Choroid plexus epithelial cell (primary cell): ENCODE results near the gene SEMG1.

Experiments
- DNase-seq: peaks from one replicate; pipeline ENCODE4 v3.0.0-alpha.2; 2010; ENCODE audit warnings: low read depth
- H3K4me3 ChIP-seq: 2 replicates; pipeline ENCODE4 v1.5.1; 2011; ENCODE audit warnings: low read depth, mild to moderate bottlenecking, control low read depth, low read length, moderate library complexity
- TF ChIP-seq, protein P1 (sequence below): conservative IDR thresholded peaks from 2 replicates; pipeline ENCODE4 v1.5.1; 2011; ENCODE audit warnings: low read depth, mild to moderate bottlenecking, control low read depth, inconsistent platforms, low read length, moderate library complexity

The SEMG1 gene

DNA sequence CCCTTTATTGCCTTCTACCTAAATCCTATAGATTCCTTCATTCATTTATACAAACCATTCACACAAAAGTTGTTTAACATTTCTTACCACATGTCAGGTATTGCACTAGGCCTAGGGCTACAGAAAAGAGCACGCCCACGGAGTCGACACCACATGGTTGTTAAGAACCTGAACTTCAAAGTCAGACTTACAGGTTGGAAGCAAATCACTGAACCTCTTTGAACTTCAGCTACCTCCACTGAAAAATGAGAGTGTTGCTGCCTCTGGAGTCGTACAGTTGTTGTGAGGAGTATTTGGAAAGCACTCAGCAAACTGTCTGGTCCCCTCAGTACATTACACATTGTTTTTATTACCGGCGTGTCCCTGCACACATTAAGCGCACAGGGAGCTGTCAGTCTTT lies 50.9 kb downstream of the SEMG1 start:
- H3K4me3 ChIP-seq: no peak overlapping the region
- TF ChIP-seq, protein P1, sequence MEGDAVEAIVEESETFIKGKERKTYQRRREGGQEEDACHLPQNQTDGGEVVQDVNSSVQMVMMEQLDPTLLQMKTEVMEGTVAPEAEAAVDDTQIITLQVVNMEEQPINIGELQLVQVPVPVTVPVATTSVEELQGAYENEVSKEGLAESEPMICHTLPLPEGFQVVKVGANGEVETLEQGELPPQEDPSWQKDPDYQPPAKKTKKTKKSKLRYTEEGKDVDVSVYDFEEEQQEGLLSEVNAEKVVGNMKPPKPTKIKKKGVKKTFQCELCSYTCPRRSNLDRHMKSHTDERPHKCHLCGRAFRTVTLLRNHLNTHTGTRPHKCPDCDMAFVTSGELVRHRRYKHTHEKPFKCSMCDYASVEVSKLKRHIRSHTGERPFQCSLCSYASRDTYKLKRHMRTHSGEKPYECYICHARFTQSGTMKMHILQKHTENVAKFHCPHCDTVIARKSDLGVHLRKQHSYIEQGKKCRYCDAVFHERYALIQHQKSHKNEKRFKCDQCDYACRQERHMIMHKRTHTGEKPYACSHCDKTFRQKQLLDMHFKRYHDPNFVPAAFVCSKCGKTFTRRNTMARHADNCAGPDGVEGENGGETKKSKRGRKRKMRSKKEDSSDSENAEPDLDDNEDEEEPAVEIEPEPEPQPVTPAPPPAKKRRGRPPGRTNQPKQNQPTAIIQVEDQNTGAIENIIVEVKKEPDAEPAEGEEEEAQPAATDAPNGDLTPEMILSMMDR: no peak
- DNase-seq: no peak

GRCh38 chr20:45258259-45258658 lies 51.4 kb downstream of the SEMG1 start:
- H3K4me3 ChIP-seq: no peak overlapping the region
- TF ChIP-seq, protein P1: no peak
- no peak for DNase-seq

DNA sequence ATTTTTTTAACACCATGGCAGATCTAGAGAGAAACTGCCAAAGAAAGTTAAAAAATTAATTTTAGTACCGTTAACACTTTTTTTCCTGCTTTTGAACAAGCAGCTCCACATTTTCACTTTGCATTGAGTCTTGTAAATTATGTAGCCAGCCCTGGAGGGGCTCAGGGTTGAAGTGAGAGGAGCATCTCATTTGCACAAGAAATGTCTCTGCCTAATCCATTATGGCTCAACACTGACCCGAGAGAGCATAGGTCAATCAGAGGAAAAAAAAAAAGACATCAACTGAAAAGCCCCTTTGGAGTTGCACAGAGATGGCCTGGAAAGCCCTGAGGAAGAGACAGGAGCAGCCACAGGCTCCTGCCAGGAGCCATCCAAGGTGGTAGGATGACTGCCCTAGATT lies 51.8 kb downstream of the SEMG1 start:
- H3K4me3 ChIP-seq: no peak overlapping the region
- TF ChIP-seq, protein P1: no peak
- no peak for DNase-seq
